ENCODE measurements around the gene RALGPS1.

DNA sequence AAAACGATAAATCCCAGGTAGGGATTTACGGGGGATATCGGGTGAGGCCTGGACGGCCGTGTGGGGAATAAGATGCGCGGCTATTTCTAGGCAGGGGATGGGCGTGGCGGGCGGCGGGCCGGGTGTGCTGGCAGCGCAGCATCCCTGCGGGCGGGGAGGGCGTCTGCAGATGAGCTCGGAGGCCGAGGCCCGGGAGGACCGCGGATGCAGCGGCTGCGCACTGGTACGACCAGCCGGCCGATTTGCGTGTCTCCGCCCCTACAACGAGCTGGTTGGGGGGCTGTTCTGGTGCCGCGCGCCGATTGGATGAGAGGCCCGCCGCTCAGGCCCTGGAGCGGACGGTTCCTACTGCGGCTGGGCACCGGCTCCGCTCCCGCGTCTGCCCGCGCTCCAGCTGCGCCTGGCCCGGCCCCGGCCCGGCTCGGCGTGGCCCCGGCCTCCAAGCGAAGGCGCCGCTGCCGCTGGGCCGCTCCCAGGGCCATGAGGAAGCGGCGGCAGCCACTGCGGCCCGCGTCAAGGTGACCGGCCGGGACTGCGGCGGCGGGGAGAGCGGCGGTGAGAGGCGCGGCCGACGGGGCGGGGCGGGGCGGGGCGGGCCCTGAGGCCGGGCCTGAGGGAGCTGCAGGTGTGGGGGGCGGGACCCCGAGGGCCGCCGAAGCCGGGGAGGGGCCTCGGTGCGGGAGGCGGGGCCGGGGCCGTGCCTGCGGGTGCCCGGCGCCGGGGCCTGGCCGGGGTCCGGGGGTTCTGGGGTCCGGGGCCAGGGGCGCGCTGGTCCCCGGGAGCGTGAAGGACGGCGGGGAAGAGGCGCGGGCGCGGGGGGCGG lies at the start of gene RALGPS1:
- TF ChIP-seq, protein P1, sequence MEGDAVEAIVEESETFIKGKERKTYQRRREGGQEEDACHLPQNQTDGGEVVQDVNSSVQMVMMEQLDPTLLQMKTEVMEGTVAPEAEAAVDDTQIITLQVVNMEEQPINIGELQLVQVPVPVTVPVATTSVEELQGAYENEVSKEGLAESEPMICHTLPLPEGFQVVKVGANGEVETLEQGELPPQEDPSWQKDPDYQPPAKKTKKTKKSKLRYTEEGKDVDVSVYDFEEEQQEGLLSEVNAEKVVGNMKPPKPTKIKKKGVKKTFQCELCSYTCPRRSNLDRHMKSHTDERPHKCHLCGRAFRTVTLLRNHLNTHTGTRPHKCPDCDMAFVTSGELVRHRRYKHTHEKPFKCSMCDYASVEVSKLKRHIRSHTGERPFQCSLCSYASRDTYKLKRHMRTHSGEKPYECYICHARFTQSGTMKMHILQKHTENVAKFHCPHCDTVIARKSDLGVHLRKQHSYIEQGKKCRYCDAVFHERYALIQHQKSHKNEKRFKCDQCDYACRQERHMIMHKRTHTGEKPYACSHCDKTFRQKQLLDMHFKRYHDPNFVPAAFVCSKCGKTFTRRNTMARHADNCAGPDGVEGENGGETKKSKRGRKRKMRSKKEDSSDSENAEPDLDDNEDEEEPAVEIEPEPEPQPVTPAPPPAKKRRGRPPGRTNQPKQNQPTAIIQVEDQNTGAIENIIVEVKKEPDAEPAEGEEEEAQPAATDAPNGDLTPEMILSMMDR (IDR thresholded peaks at IDR 0.05): no peak
- peak; percentile 29 to 79 for TF ChIP-seq POLR2A (IDR thresholded peaks at IDR 0.05)
